ENCODE data around the gene NCKAP5. TPM values are rescaled to one million over a fixed set of nuclear protein-coding genes. Genes with fewer than 3 reads are reported as not detected.

NCKAP5 gene
- not detected for total RNA-seq

DNA sequence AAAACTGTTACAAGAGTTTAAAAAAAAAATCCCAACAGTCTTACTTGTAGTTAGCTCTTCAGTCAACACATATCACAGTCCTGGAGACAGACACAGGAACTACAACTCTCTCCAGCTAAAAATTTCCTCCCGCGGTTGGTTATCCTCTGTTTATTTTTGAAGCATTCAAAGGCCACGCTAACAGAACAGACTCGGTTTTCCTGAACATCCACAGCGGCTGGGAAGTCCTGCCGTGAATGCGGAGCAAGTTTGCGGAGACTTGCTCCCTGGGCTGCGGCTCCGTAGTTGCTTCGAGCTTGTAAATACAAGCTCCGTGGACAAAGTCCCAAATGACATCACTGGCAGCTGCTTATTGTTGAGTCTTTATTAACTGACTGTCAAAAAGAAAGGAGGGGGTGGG, at the start of gene NCKAP5:
Gene NCKAP5, minus strand, starts transcription at position 292 of the 400 bp plus-strand sequence. CDS start 50,937 bp downstream, outside the sequence.
- CTCF ChIA-PET, result no interaction called here
- POLR2A ChIA-PET, result no interaction called here

GRCh38 chr2:133609664-133610063, 41.4 kb upstream of the NCKAP5 start:
- ChIA-PET POLR2A (no interaction called here), CTCF (no interaction called here)

DNA sequence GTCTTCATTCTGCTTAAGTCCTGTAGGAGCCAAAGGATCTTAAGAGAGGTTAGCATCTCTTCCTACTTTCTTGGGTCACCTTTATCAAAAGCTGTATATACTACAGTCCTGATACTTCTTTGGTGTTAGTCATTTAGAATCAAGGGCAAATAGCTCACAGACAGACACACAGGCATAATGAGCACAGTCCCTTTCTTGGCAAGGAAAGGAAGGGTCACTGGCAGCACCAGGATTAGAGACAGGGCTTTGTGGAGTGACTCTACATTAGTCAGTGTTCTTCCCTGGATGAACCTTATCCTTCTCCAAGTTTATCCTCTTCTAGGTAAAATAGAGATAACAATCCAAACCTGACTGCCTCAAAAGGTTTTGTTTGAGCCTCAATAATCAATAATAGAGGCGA, 40.0 kb upstream of the NCKAP5 start:
- POLR2A ChIA-PET, result no interaction called here

DNA sequence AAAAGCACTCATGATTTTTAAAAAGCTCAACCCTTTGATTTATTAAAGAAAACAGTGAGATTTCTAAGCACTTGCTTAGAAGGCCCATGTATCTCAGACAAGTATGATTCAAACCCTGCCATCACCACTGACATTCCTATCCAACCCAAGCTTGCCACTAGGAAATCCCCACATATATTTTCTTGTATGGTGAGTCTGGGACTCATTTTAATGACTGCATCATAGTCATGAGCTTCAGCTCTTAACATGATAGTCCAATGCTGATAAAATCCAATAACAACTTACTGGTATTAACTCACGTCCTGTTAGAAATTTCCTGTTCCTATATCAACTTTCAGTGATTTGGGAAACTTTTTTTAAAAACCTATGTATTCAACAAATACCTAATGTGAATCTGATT, 39.4 kb upstream of the NCKAP5 start:
- POLR2A ChIA-PET, result no interaction called here
- CTCF ChIA-PET, result no interaction called here

More for the DNA sequence above, 40.0 kb upstream of the NCKAP5 start:
- CTCF ChIA-PET, result no interaction called here

DNA sequence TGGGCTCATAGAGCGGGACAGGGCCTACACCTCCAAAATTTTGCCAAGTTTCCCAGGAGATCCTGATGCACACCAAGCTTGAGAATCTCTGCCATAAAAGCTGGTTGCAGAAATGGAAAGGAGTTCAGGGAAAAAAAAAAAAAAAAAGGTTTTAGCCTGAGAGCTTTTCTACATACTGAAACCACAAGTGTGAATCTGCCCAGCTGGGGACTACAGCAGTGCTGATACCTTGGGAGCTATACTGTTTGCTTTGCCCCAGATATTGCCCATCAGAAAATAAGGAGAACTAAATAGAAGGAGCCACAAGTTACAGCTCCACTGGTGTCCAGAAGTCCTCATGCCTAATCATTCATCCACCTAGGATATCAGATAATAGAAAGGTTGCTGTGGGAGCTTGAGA, 38.4 kb upstream of the NCKAP5 start:
- ChIA-PET CTCF (no interaction called here), POLR2A (no interaction called here)

- ChIA-PET CTCF (no interaction called here), POLR2A (no interaction called here)
These were observed 37.5 kb upstream of the NCKAP5 start for GRCh38 chr2:133605766-133606137.

GRCh38 chr2:133605011-133605765, 36.9 kb upstream of the NCKAP5 start:
- ChIA-PET POLR2A (no interaction called here), CTCF (no interaction called here)

DNA sequence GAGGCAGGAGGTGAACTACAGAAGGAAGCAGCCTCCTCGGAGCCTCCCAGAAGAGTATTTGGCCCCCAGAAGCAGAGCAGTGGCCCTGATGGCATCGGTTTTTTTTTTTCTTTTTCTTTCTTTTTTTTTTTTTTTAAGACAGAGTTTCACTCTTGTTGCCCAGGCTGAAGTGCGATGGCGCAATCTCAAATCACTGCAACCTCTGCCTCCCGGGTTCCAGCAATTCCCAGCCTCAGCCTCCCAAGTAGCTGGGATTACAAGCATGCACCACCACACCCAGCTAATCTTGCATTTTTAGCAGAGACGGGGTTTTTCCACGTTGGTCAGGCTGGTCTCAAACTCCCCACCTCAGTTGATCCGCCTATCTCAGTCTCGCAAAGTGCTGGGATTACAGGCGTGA, 34.8 kb upstream of the NCKAP5 start:
- CTCF ChIA-PET, result no interaction called here
- POLR2A ChIA-PET, result no interaction called here

- CTCF ChIA-PET, result no interaction called here
- POLR2A ChIA-PET, result no interaction called here
These were observed 34.3 kb upstream of the NCKAP5 start for GRCh38 chr2:133602538-133602937.

DNA sequence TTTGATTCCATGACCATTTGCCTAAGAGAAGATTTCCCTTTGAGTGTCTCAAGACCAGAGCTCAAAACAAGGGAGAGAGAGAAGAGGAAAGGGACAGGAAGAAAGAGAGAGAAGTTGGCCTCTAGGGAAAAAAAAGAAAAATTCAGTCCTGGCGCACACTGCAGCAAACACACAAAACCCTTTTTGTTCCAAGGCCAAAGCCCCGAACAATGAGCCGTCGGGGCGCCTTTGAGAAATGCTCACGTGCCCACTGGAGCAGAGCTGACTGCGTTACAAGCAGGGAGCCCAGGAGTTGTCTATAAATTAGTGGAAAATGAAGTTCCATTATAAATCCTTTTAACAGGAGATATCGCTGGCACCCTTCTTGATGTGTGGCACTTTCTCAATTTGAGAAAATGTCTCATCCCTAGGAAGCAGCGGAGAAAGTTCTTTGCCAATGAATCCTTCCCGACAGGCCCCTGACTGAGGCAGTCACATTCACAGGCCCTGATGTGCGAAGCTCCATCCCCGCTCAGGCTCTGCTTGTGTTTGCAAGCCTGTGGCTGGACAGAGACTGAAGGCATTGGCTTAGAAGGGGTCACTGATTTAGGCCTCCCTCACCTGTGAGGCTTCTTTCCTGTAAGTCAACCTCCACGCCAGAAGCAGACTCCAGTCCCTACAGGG, 32.1 kb upstream of the NCKAP5 start:
- ChIA-PET POLR2A (no interaction called here), CTCF (no interaction called here)

DNA sequence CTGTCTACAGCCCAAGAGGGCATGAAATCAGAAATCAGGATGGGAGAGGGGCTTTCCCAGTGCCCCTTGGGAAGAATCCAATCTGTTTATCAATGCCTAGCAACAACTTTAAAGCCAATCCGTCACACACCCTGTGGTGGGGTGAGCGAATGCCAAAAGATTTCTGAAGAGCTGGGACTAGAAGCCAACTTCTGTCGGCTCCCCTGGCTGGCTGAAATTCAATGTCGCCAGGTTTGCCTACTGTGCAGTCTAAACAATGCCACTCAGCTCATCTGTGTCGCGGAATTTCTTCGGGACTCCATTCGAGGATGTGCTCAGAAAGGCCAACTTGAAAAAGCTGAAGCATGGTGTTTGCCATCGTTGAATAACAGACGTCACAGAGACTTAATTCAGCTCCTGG, 31.5 kb upstream of the NCKAP5 start:
- ChIA-PET POLR2A (no interaction called here), CTCF (no interaction called here)

DNA sequence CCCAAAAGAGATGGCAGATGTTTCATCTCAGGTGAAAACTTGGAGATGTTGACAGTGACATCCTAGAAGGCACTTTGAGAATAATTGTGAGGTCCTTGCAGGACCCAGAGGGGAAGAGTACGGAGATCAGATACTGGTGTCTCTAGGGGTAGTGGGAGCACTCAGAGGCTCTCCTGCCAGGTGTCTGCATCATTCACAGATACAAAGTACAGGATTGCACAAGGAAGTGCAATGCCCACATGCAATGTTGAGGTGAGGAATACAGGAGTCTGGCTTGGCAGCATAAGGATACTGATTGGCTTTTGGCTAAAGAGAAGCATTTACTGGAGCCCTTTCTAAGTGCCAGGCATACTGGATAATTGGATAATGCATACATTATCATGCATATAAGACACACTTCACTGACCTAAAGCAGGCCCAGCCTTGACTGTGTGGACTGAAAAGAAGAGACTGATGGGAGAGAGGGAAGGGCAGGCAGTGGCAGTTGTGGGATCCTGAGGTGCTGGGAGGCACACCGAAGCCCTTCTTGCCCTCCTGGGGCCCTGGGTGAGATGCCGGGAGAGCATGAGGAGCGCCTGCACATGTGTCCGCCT, 31.0 kb upstream of the NCKAP5 start:
- ChIA-PET POLR2A (no interaction called here), CTCF (no interaction called here)

- CTCF ChIA-PET, result no interaction called here
- POLR2A ChIA-PET, result no interaction called here
These were observed 30.5 kb upstream of the NCKAP5 start for GRCh38 chr2:133598769-133599168.

DNA sequence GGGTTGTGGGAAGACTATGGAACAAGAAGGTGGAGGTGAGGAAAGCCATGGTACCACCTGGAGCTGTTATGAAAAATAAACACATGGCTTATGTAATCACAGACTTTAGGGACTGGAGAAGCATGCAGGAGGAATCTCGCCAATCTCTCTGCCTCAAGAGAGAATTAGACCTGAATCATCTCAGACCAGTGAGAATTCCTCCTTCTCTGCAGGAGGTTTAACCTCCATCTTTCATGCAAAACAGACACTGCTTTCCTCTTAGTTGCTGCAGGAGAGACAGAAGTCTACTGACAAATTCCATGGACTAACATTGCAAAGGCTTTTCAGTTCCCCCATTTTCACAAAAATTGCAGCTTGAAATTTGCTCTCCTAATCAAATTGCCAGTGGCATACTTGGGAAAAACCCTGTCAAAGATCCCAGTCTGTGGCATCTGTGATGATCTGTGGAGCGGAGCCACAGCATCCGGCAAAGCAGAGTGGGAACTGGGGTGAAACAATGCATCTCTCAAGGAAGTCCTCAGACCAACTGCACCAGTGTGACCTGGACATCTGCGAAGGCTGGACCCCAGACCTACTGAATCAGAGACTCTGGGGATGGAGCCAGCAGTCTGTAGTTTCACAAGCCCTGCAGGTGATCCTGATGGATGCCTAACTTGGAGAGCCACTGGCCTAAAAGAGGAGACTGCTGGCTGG, 28.6 kb upstream of the NCKAP5 start:
- CTCF ChIA-PET, result interaction anchor here (0.7 kb wide), 1 partner anchor 201 kb away, joined by 4 read pairs; no protein-coding TSS in a partner anchor
- POLR2A ChIA-PET, result no interaction called here

- ChIA-PET CTCF (no interaction called here), POLR2A (no interaction called here)
These were observed 22.9 kb upstream of the NCKAP5 start for GRCh38 chr2:133591164-133591563.

DNA sequence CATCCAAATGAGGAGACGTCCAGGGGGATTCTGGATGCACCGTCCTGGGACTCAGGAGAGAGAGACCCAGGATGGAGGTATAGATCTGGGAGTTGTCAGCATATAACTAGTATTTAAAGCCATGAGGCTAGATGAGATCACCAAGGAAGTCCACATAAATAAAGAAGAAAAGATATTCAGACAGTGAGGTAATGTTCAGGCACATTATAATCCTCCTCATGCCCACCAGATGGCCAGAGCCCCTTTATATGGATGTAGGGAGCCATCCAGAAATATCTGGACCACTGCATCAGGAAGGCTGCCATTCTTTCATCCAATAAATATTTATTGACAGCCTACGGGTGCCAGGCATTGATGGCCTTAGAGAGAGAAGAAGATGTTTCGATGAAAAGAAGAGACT, 21.2 kb upstream of the NCKAP5 start:
- POLR2A ChIA-PET, result no interaction called here
- CTCF ChIA-PET, result no interaction called here

GRCh38 chr2:133588144-133588543, 19.9 kb upstream of the NCKAP5 start:
- POLR2A ChIA-PET, result no interaction called here
- CTCF ChIA-PET, result no interaction called here

GRCh38 chr2:133586978-133587377, 18.7 kb upstream of the NCKAP5 start:
- POLR2A ChIA-PET, result no interaction called here
- CTCF ChIA-PET, result no interaction called here

DNA sequence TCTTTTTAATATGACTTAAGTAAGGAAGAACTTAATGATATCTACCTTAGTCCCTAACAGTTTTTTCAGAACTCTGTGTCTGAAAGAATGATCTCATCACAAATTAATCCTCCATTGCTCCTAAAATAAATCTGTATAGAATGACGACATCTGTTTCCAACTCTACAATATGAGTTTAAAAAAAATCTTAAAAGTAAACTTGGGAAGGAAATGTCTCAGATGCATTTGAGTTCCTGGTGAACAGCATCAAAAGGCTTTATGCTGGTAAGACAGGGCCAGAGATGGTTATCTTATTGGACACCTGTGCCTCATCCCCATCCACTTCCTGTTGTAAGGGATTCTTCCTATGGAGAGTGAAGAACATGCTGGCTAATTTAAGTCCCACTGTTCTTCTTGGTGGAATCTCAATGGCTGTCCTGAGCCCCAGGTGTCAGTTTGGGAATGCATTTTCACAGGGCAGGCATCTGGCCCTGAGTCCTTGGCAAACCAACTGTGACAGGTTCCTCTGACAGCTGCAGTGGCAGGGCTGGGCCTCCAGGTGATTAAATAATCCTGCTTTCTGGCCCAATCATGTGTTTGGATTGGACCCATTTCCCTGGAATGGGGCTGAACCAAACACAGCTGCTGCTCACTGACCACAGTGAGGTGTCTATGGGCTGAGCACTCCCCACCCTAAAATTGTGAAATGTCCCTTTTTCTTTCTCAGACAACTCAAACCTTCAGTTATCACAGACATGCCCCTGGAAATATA, 12.9 kb upstream of the NCKAP5 start:
- CTCF ChIA-PET, result no interaction called here
- POLR2A ChIA-PET, result no interaction called here

DNA sequence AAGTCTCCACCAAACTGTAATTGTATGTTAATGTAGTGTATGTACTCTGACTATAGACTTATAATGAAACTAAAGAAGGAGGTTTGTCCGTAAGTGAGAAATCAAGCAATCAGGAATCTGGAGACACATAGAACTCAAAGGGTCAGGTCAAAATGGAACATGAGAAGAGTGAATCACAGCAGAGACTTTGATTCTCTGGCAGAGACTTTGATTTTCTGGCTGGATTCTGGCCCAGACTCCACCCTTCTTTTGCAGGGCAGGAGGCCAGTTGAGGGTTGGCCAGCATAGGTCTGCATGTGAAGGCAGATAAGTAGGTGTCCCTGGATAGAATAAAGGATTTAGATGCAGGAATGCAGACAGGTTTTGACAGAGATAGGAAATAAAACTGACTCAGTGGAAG, 11.0 kb upstream of the NCKAP5 start:
- POLR2A ChIA-PET, result no interaction called here
- CTCF ChIA-PET, result no interaction called here

GRCh38 chr2:133576714-133577113, 8.5 kb upstream of the NCKAP5 start:
- CTCF ChIA-PET, result no interaction called here
- POLR2A ChIA-PET, result no interaction called here
